ENCODE data around the gene FILIP1.

FILIP1 gene

GRCh38 chr6:75249837-75250236 is 243.8 kb downstream of the FILIP1 start:
- no peak for DNase-seq

- no peak for DNase-seq
Measured at GRCh38 chr6:75246386-75246785, 247.2 kb downstream of the FILIP1 start.

- DNase-seq, result no peak
Measured at GRCh38 chr6:75244063-75244584, 249.5 kb downstream of the FILIP1 start.

- DNase-seq, result peak; percentile 94
Measured at GRCh38 chr6:75243333-75244062, 250.1 kb downstream of the FILIP1 start, which contains the start of gene COX7A2. Gene COX7A2, minus strand, starts transcription at chr6:75243801. Its CDS starts 67 bp downstream, at chr6:75243734.

Measured in left hindlimb (tissue), 1 donor.